Suprapubic skin (tissue), 4 donors: ENCODE results near the gene SF3B2. TPM values are rescaled to one million over a fixed set of nuclear protein-coding genes. Genes with fewer than 3 reads are reported as not detected.

Experiments
- DNase-seq, 2 donors: peaks; one replicate each; pipeline ENCODE4 v3.0.0-alpha.2; 2019; ENCODE audit warnings: low spot score in 2 of 2
- H3K27ac ChIP-seq: fragments of 200-600 bp; sonication (generic); one replicate; pipeline ENCODE4 v1.5.1; 2019
- H3K27me3 ChIP-seq: fragments of 200-600 bp; sonication (generic); one replicate; pipeline ENCODE4 v1.5.1; 2019
- H3K36me3 ChIP-seq: fragments of 200-600 bp; sonication (generic); one replicate; pipeline ENCODE4 v1.5.1; 2019
- H3K4me1 ChIP-seq: fragments of 200-600 bp; sonication (generic); one replicate; pipeline ENCODE4 v1.5.1; 2019
- H3K4me3 ChIP-seq: fragments of 200-600 bp; sonication (generic); one replicate; pipeline ENCODE4 v1.5.1; 2019; ENCODE audit warnings: mild to moderate bottlenecking
- H3K9me3 ChIP-seq: fragments of 200-600 bp; sonication (generic); one replicate; pipeline ENCODE4 v1.5.1; 2019
- EP300 ChIP-seq: sonication (generic); formaldehyde crosslinking; IDR thresholded peaks from one replicate; pipeline ENCODE4 v1.6.1; 2017; ENCODE audit warnings: antibody characterized with exemption
- POLR2A ChIP-seq, 2 donors: fragments of 450-650 bp; IDR thresholded peaks; one replicate each; pipeline ENCODE4 v1.6.1; 2017; ENCODE audit warnings: antibody characterized with exemption in 2 of 2, mild to moderate bottlenecking in 2 of 2, moderate library complexity in 2 of 2
- POLR2AphosphoS5 ChIP-seq, 3 donors: sonication (generic); formaldehyde crosslinking; IDR thresholded peaks; one replicate each; pipeline ENCODE4 v1.6.1; 2017; ENCODE audit warnings: antibody characterized with exemption in 3 of 3
- WGBS: methylation state at CpG from one replicate; pipeline ENCODE4 v1.1.5; 2018; 5-methylcytosine and 5-hydroxymethylcytosine counted together
- total RNA-seq, 4 donors: library from RNA; depleted of rRNA; stranded (reverse); fragments of >200 nt; gene quantifications; one replicate each; pipeline ENCODE4 v1.1.0, GENCODE V29; 2016
- TF ChIP-seq, protein P1 (sequence below), 2 donors: fragments of 200-600 bp in 1 of 2; fragments of 450-650 bp in 1 of 2; sonication (generic) in 1 of 2; IDR thresholded peaks; one replicate each; pipeline ENCODE4 v1.5.1; 2016 to 2019; ENCODE audit warnings: antibody characterized with exemption in 2 of 2, mild to moderate bottlenecking in 1 of 2, moderate library complexity in 1 of 2

The SF3B2 gene
- total RNA-seq, 4 donors from 2014 or later, result 117 to 175 (median 149) TPM

DNA sequence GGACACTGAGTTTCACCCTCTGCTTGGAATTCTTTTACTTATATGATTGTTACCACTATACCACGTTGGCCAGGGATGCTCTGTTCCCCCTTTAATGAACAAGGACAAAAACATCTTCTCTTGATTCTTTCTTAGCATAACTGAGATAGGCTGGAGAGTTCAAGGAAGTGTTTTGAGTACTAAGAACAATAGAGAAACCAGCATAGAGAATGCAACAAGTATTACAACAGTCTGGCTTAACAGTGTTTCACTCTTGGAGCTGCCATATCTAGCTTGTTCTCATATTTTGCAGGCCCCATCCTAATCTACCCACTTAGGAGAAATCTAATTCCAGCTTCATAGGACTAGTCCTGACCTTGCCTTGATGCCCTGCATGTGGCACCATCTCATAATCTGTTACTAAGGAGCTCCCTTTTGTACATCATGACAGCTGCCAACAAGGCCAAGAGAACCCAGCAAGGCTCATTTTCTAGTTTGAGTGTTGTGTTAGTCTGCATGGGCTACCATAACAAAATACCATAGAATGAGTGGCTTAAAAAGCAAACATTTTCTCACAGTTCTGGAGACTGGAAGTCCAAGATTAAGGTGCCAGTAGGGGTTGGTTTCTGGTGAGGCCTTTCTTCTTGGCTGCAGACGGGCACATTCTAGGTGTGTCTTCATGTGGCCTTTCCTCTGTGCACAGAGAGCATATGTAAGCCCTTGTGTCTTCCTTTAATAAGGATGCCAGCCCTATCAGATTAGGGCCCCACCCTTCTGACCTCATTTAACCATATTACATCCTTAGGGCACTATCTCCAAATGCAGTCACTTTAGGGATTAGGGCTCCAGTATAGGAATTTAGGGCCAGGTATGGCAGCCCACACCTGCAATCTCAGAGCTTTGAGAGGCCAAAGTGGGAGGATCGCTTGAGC is 55.7 kb downstream of the SF3B2 start:
- H3K9me3 ChIP-seq, result no peaks in the 10 kb centered on the region
- DNase-seq, result no peak
- H3K27me3 ChIP-seq, result no peaks in the 10 kb centered on the region
- TF ChIP-seq POLR2AphosphoS5 (IDR thresholded peaks at IDR 0.05), result no peak
- TF ChIP-seq, protein P1, sequence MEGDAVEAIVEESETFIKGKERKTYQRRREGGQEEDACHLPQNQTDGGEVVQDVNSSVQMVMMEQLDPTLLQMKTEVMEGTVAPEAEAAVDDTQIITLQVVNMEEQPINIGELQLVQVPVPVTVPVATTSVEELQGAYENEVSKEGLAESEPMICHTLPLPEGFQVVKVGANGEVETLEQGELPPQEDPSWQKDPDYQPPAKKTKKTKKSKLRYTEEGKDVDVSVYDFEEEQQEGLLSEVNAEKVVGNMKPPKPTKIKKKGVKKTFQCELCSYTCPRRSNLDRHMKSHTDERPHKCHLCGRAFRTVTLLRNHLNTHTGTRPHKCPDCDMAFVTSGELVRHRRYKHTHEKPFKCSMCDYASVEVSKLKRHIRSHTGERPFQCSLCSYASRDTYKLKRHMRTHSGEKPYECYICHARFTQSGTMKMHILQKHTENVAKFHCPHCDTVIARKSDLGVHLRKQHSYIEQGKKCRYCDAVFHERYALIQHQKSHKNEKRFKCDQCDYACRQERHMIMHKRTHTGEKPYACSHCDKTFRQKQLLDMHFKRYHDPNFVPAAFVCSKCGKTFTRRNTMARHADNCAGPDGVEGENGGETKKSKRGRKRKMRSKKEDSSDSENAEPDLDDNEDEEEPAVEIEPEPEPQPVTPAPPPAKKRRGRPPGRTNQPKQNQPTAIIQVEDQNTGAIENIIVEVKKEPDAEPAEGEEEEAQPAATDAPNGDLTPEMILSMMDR (IDR thresholded peaks at IDR 0.05), result no peak
- TF ChIP-seq POLR2A (IDR thresholded peaks at IDR 0.05), result no peak
- no peak for TF ChIP-seq EP300
- no peak overlapping the region for H3K27ac ChIP-seq
- peaks cover 16% of the 10 kb centered on the region for H3K4me1 ChIP-seq
- H3K36me3 ChIP-seq, result no peaks in the 10 kb centered on the region
- WGBS, result 86% methylated on average over 3 of the region's 3 CpGs
- no peak overlapping the region for H3K4me3 ChIP-seq

DNA sequence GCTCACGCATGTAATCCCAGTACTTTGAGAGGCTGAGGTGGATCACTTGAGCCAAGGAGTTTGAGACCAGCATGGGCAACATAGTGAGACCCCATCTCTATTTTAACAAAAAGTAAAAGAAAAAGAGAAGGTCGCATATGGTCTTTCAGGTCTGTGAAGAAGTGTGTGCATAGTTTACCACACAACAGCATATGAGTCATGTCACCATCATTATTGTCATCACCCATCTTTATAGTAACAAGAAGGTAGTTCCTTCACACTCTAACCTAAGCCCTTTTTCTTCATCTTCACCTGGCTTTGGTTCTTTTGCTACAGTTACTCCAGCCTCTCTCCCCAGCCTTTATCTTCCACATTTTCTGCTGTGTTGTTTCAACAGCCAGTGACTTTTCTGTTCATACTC is 57.1 kb downstream of the SF3B2 start:
- TF ChIP-seq, protein P1 (IDR thresholded peaks at IDR 0.05), result no peak
- TF ChIP-seq EP300, result no peak
- TF ChIP-seq POLR2AphosphoS5 (IDR thresholded peaks at IDR 0.05), result no peak
- no peak for TF ChIP-seq POLR2A (IDR thresholded peaks at IDR 0.05)
- Histone ChIP-seq H3K9me3 (no peaks in the 10 kb centered on the region), H3K4me3 (no peak overlapping the region), H3K27me3 (no peaks in the 10 kb centered on the region), H3K27ac (no peak overlapping the region), H3K36me3 (no peaks in the 10 kb centered on the region), H3K4me1 (peaks cover 29% of the 10 kb centered on the region)
- WGBS, result 91% methylated on average over 2 of the region's 2 CpGs
- no peak for DNase-seq

DNA sequence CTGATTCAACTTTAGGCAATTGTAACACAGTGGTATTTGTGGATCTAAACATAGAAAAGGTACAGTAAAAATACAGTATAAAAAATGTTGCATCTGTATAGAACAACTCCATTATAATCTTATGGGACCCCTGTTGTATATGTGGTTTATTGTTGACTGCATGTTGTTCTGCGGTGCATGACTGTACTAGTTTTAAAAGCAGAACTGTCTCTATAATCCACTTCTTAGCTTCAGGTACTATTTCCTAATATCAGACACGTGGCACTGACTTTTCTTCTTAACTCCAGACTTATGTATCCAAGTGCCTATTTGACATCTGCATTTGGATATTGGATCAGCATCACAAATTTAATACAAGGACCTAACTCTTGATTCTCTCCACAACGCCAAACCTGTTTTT is 59.0 kb downstream of the SF3B2 start:
- Histone ChIP-seq H3K36me3 (no peaks in the 10 kb centered on the region), H3K4me3 (no peak overlapping the region), H3K27me3 (no peaks in the 10 kb centered on the region), H3K9me3 (no peaks in the 10 kb centered on the region), H3K27ac (no peak overlapping the region), H3K4me1 (peaks cover 29% of the 10 kb centered on the region)
- TF ChIP-seq, protein P1 (IDR thresholded peaks at IDR 0.05), result no peak
- TF ChIP-seq EP300 (no peak), POLR2AphosphoS5 (IDR thresholded peaks at IDR 0.05) (no peak), POLR2A (IDR thresholded peaks at IDR 0.05) (no peak)
- no peak for DNase-seq
- 64% methylated on average over 3 of the region's 3 CpGs for WGBS

DNA sequence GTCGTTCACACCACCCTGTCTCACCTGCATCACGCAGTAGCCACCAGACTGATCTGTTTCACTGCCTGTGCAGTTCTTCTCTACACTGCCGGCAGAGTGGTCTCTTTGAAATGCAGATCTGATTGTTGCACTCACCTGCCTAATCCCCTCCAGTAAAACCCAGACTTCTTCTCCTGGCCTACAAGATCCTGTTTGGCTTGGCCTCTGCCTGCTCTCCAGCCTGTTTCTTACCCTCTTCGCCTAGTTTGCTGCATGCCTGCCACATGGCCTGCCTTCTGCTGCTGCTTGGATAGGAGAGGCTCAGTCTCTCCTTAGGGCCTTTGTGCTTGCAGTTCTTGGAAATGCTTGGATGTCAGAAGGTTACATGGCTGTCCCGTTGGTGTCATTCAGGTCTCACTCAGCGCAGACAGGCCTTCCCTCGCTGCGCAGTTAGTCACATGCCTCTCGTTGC is 59.9 kb downstream of the SF3B2 start:
- 80% methylated on average over 9 of the region's 9 CpGs for WGBS
- Histone ChIP-seq H3K4me1 (peaks cover 29% of the 10 kb centered on the region), H3K36me3 (no peaks in the 10 kb centered on the region), H3K4me3 (no peak overlapping the region), H3K9me3 (no peaks in the 10 kb centered on the region), H3K27me3 (no peaks in the 10 kb centered on the region), H3K27ac (no peak overlapping the region)
- DNase-seq, result no peak
- no peak for TF ChIP-seq POLR2AphosphoS5 (IDR thresholded peaks at IDR 0.05)
- TF ChIP-seq, protein P1 (IDR thresholded peaks at IDR 0.05), result no peak
- TF ChIP-seq EP300, result no peak
- TF ChIP-seq POLR2A (IDR thresholded peaks at IDR 0.05), result no peak
